ENCODE measurements around the gene TYW5. TPM values are rescaled to one million over a fixed set of nuclear protein-coding genes. Genes with fewer than 3 reads are reported as not detected.

TYW5 gene
- total and polyA plus RNA-seq, 7 donors, result 2.4 to 8.0 (median 6.1) TPM

GRCh38 chr2:199932312-199932855, 22.9 kb downstream of the TYW5 start:
- WGBS, 2 donors, result 76 to 83% methylated on average over 4 of the region's 4 CpGs
- TF ChIP-seq CTCF (IDR thresholded peaks at IDR 0.05), result no peak
- peaks cover 15 to 63% (median 19%) of the 10 kb centered on the region in 4 donors for H3K36me3 ChIP-seq
- intact Hi-C loops (cut with DNase I), result no loop called here
- H3K4me3 ChIP-seq, result no peak overlapping the region
- no peaks in the 10 kb centered on the region for H3K4me1 ChIP-seq
- H3K9me3 ChIP-seq, result no peaks in the 10 kb centered on the region
- H3K27ac ChIP-seq, result no peak overlapping the region
- DNase-seq, result no peak
- H3K27me3 ChIP-seq, result no peaks in the 10 kb centered on the region

- DNase-seq, result no peak
- no peak overlapping the region for H3K4me3 ChIP-seq
- 56 to 89% methylated on average over 2 of the region's 2 CpGs for WGBS, 2 donors
- no peaks in the 10 kb centered on the region for H3K9me3 ChIP-seq
- H3K27ac ChIP-seq, result no peak overlapping the region
- no peaks in the 10 kb centered on the region for H3K27me3 ChIP-seq
- no peaks in the 10 kb centered on the region for H3K4me1 ChIP-seq
- peaks cover 9 to 49% (median 19%) of the 10 kb centered on the region in 4 donors for H3K36me3 ChIP-seq
- TF ChIP-seq POLR2AphosphoS5 (IDR thresholded peaks at IDR 0.05) (no peak), CTCF (IDR thresholded peaks at IDR 0.05) (no peak), POLR2A (IDR thresholded peaks at IDR 0.05) (no peak), EP300 (IDR thresholded peaks at IDR 0.05) (no peak)
- intact Hi-C loops (cut with DNase I), result no loop called here
Measured at GRCh38 chr2:199929262-199929661, 26.0 kb downstream of the TYW5 start.

- intact Hi-C loops (cut with DNase I), result no loop called here
- H3K27me3 ChIP-seq, result no peaks in the 10 kb centered on the region
- H3K36me3 ChIP-seq, result peaks cover 9 to 45% (median 19%) of the 10 kb centered on the region in 4 donors
Measured at GRCh38 chr2:199928626-199929025, 26.7 kb downstream of the TYW5 start.

GRCh38 chr2:199928226-199928625, 27.1 kb downstream of the TYW5 start:
- Histone ChIP-seq H3K4me1 (peaks cover 0 to under 1% (median under 1%) of the 10 kb centered on the region in 4 donors), H3K27me3 (no peaks in the 10 kb centered on the region), H3K36me3 (peaks cover 9 to 41% (median 19%) of the 10 kb centered on the region in 4 donors), H3K27ac (no peak overlapping the region), H3K9me3 (no peaks in the 10 kb centered on the region), H3K4me3 (no peak overlapping the region)
- WGBS, 2 donors, result 40 to 78% methylated on average over 2 of the region's 2 CpGs
- intact Hi-C loops (cut with DNase I), result no loop called here
- TF ChIP-seq CTCF (IDR thresholded peaks at IDR 0.05) (no peak), POLR2AphosphoS5 (IDR thresholded peaks at IDR 0.05) (no peak), POLR2A (IDR thresholded peaks at IDR 0.05) (no peak), EP300 (IDR thresholded peaks at IDR 0.05) (no peak)
- no peak for DNase-seq

More at GRCh38 chr2:199928626-199929025, 26.7 kb downstream of the TYW5 start:
- DNase-seq, result no peak
- Histone ChIP-seq H3K9me3 (no peaks in the 10 kb centered on the region), H3K4me1 (no peaks in the 10 kb centered on the region), H3K27ac (no peak overlapping the region), H3K4me3 (no peak overlapping the region)
- TF ChIP-seq CTCF (IDR thresholded peaks at IDR 0.05) (no peak), POLR2AphosphoS5 (IDR thresholded peaks at IDR 0.05) (no peak), EP300 (IDR thresholded peaks at IDR 0.05) (no peak), POLR2A (IDR thresholded peaks at IDR 0.05) (no peak)

GRCh38 chr2:199926806-199927205, 28.5 kb downstream of the TYW5 start:
- intact Hi-C loops (cut with DNase I), result no loop called here
- H3K27ac ChIP-seq, result no peak overlapping the region
- peaks cover 0 to 9% (median 4%) of the 10 kb centered on the region in 4 donors for H3K4me1 ChIP-seq
- WGBS, 2 donors, result 40 to 62% methylated on average over 1 of the region's 1 CpG
- H3K36me3 ChIP-seq, result peaks cover 0 to 27% (median 9%) of the 10 kb centered on the region in 4 donors
- TF ChIP-seq CTCF (IDR thresholded peaks at IDR 0.05) (no peak), EP300 (IDR thresholded peaks at IDR 0.05) (no peak), POLR2AphosphoS5 (IDR thresholded peaks at IDR 0.05) (no peak), POLR2A (IDR thresholded peaks at IDR 0.05) (no peak)
- no peaks in the 10 kb centered on the region for H3K27me3 ChIP-seq
- H3K4me3 ChIP-seq, result no peak overlapping the region
- DNase-seq, result no peak
- H3K9me3 ChIP-seq, result no peaks in the 10 kb centered on the region
